SK-N-SH (cell line): Measurements from ENCODE around the gene CDH4. TPM values are rescaled to one million over a fixed set of nuclear protein-coding genes. Genes with fewer than 3 reads are reported as not detected.

Source experiments
- CTCF ChIA-PET: fragments of 300-600, 350-600 bp; formaldehyde crosslinking; extraction: SDS; loops from one replicate; lab custom pipeline; 2021; lab: Yijun Ruan, JAX
- POLR2A ChIA-PET: fragments of 350-600 bp; sonication (Branson Sonifier 250); formaldehyde crosslinking; extraction: SDS; loops from one replicate; lab custom pipeline; 2020; ENCODE audit warnings: antibody characterized with exemption, inconsistent platforms; lab: Yijun Ruan, JAX
- DNase-seq: peaks from one replicate; pipeline ENCODE4 v3.0.0; 2012
- H2AFZ ChIP-seq: fragments of 200-600 bp; sonication (generic); 2 replicates; pipeline ENCODE4 v1.8.1; 2016; ENCODE audit warnings: antibody characterized with exemption, mild to moderate bottlenecking, low read depth
- H3F3A ChIP-seq: fragments of 200-600 bp; sonication (generic); replicated peaks from 2 replicates; pipeline ENCODE3; 2016; ENCODE audit warnings: antibody characterized with exemption, mild to moderate bottlenecking; ENCODE audit not compliant: insufficient read depth
- H3K27ac ChIP-seq, 2 experiments: fragments of 200-500 bp in 1 of 2; fragments of 200-600 bp in 1 of 2; sonication (Bioruptor generic) in 1 of 2; sonication (generic), shearing (Covaris generic) in 1 of 2; 2 replicates each; pipeline versions ENCODE4 v1.5.1 to v1.6.1; 2014 to 2016; ENCODE audit warnings: low read depth in 2 of 2, inconsistent platforms in 1 of 2, low read length in 1 of 2, mild to moderate bottlenecking in 1 of 2, mixed read lengths in 1 of 2
- H3K27me3 ChIP-seq: fragments of 200-600 bp; sonication (generic), shearing (Covaris generic); 2 replicates; pipeline ENCODE4 v1.6.1; 2016; ENCODE audit warnings: mixed run types; ENCODE audit not compliant: insufficient read depth
- H3K36me3 ChIP-seq, 2 experiments: fragments of 200-500 bp in 1 of 2; fragments of 200-600 bp in 1 of 2; sonication (Bioruptor generic) in 1 of 2; sonication (generic) in 1 of 2; replicated peaks in 1 of 2; 2 replicates each; pipeline versions ENCODE3 to v1.5.1; 2014 to 2016; ENCODE audit warnings: low read length in 1 of 2, mild to moderate bottlenecking in 1 of 2; ENCODE audit not compliant: insufficient read depth in 2 of 2, control insufficient read depth in 1 of 2
- H3K4me1 ChIP-seq, 2 experiments: fragments of 200-500 bp in 1 of 2; fragments of 200-600 bp in 1 of 2; sonication (Bioruptor generic) in 1 of 2; sonication (generic), shearing (Covaris generic) in 1 of 2; 2 replicates each; pipeline versions ENCODE4 v1.5.1 to v1.6.1; 2014 to 2016; ENCODE audit warnings: low read depth in 1 of 2, low read length in 1 of 2, mixed run types in 1 of 2; ENCODE audit not compliant: insufficient read depth in 2 of 2, control insufficient read depth in 1 of 2
- H3K4me2 ChIP-seq: fragments of 200-600 bp; sonication (generic), shearing (Covaris generic); 2 replicates; pipeline ENCODE4 v1.6.1; 2017; ENCODE audit warnings: mixed run types
- H3K4me3 ChIP-seq, 2 experiments: fragments of 200-500 bp in 1 of 2; fragments of 200-600 bp in 1 of 2; sonication (Bioruptor generic) in 1 of 2; sonication (generic), shearing (Covaris generic) in 1 of 2; 2 replicates each; pipeline versions ENCODE4 v1.5.1 to v1.8.1; 2014 to 2016; ENCODE audit warnings: low read depth in 2 of 2, inconsistent platforms in 1 of 2, low read length in 1 of 2, mild to moderate bottlenecking in 1 of 2, mixed read lengths in 1 of 2, moderate library complexity in 1 of 2
- H3K79me2 ChIP-seq: fragments of 200-600 bp; sonication (generic); 2 replicates; pipeline ENCODE4 v1.8.1; 2017; ENCODE audit warnings: mild to moderate bottlenecking; ENCODE audit not compliant: insufficient read depth
- H3K9ac ChIP-seq: fragments of 200-600 bp; sonication (generic); 2 replicates; pipeline ENCODE4 v1.6.1; 2017; ENCODE audit warnings: mixed run types
- H3K9me2 ChIP-seq: fragments of 200-600 bp; sonication (generic); 2 replicates; pipeline ENCODE4 v1.6.1; 2017; ENCODE audit warnings: mixed run types
- H3K9me3 ChIP-seq: fragments of 200-600 bp; sonication (generic); 2 replicates; pipeline ENCODE4 v1.6.1; 2017; ENCODE audit warnings: mixed run types, mild to moderate bottlenecking, moderate library complexity
- H4K20me1 ChIP-seq: fragments of 200-600 bp; sonication (generic); 2 replicates; pipeline ENCODE4 v1.6.1; 2017; ENCODE audit warnings: mild to moderate bottlenecking, mixed run types; ENCODE audit not compliant: insufficient read depth
- CHD2 ChIP-seq: fragments of 150-350 bp; IDR thresholded peaks from 2 replicates; pipeline ENCODE4 v1.6.1; 2018; ENCODE audit warnings: low read length; ENCODE audit not compliant: partially characterized antibody
- ELF1 ChIP-seq: IDR thresholded peaks from 2 replicates; pipeline ENCODE4 v1.4.0; 2012
- EZH2phosphoT487 ChIP-seq: fragments of 200-600 bp; sonication (generic); IDR thresholded peaks from 2 replicates; pipeline ENCODE4 v1.6.1; 2017; ENCODE audit warnings: low read depth, mixed run types, mild to moderate bottlenecking, antibody characterized with exemption, moderate library complexity, borderline replicate concordance
- FOXJ3 ChIP-seq: sonication (generic); formaldehyde crosslinking; IDR thresholded peaks from 2 replicates; pipeline ENCODE4 v1.5.1; 2020; ENCODE audit warnings: mild to moderate bottlenecking, missing genetic modification reagents
- FOXM1 ChIP-seq: IDR thresholded peaks from 2 replicates; pipeline ENCODE4 v1.4.0; 2012; ENCODE audit warnings: low read depth, mild to moderate bottlenecking
- GABPA ChIP-seq: IDR thresholded peaks from 2 replicates; pipeline ENCODE4 v1.4.0; 2012; ENCODE audit warnings: low read depth, mild to moderate bottlenecking
- IRF3 ChIP-seq: fragments of 150-350 bp; IDR thresholded peaks from 2 replicates; pipeline ENCODE4 v1.6.1; 2016; ENCODE audit warnings: mild to moderate bottlenecking, low read depth, low read length
- JUND ChIP-seq: IDR thresholded peaks from 2 replicates; pipeline ENCODE4 v1.4.0; 2012
- MXI1 ChIP-seq: IDR thresholded peaks from 2 replicates; pipeline ENCODE4 v1.6.1; 2012; ENCODE audit warnings: mild to moderate bottlenecking, low read depth, low read length, improper control_type of control experiment
- POLR2AphosphoS5 ChIP-seq: IDR thresholded peaks from 2 replicates; pipeline ENCODE4 v1.6.1; 2012; ENCODE audit warnings: low read depth, low read length
- RAD21 ChIP-seq: IDR thresholded peaks from 2 replicates; pipeline ENCODE4 v1.6.1; 2012; ENCODE audit warnings: mild to moderate bottlenecking, low read length
- RCOR1 ChIP-seq: fragments of 150-350 bp; IDR thresholded peaks from 2 replicates; pipeline ENCODE4 v1.6.1; 2017; ENCODE audit warnings: antibody characterized with exemption, low read length
- RFX5 ChIP-seq: IDR thresholded peaks from 2 replicates; pipeline ENCODE4 v1.6.1; 2012; ENCODE audit warnings: mild to moderate bottlenecking, improper control_type of control experiment, low read length
- RXRA ChIP-seq: IDR thresholded peaks from 2 replicates; pipeline ENCODE4 v1.4.0; 2012; ENCODE audit warnings: low read depth, mild to moderate bottlenecking, borderline replicate concordance
- SIN3A ChIP-seq: IDR thresholded peaks from 2 replicates; pipeline ENCODE4 v1.6.1; 2012; ENCODE audit warnings: low read depth, mild to moderate bottlenecking, low read length, moderate library complexity, borderline replicate concordance
- SMC3 ChIP-seq: IDR thresholded peaks from 2 replicates; pipeline ENCODE4 v1.6.1; 2012; ENCODE audit warnings: low read depth, low read length, improper control_type of control experiment
- TCF12 ChIP-seq: IDR thresholded peaks from 2 replicates; pipeline ENCODE4 v1.4.0; 2012
- TEAD4 ChIP-seq: IDR thresholded peaks from 2 replicates; pipeline ENCODE4 v1.4.0; 2012; ENCODE audit warnings: mild to moderate bottlenecking, borderline replicate concordance; ENCODE audit not compliant: insufficient read depth
- WGBS: methylation state at CpG from one replicate; pipeline ENCODE4 v1.1.6; 2017; ENCODE audit warnings: low lambda C conversion rate; 5-methylcytosine and 5-hydroxymethylcytosine counted together
- polyA plus RNA-seq, 3 experiments: library from polyadenylated mRNA; depleted of rRNA; stranded (reverse); fragments of >200 nt; gene quantifications; 2 replicates each; pipeline ENCODE4 v1.2.3, GENCODE V29; 2012
- TF ChIP-seq, protein P1 (sequence below): IDR thresholded peaks from 2 replicates; pipeline ENCODE4; 2012
- TF ChIP-seq, protein P2 (sequence below): fragments of 150-350 bp; IDR thresholded peaks from 2 replicates; pipeline ENCODE4 v1.6.1; 2017; ENCODE audit warnings: antibody characterized with exemption, low read length, low read depth, borderline replicate concordance

CDH4 gene
- polyA plus RNA-seq, 1 of the 3 experiments (the other 2 are of a cell fraction): not detected

DNA sequence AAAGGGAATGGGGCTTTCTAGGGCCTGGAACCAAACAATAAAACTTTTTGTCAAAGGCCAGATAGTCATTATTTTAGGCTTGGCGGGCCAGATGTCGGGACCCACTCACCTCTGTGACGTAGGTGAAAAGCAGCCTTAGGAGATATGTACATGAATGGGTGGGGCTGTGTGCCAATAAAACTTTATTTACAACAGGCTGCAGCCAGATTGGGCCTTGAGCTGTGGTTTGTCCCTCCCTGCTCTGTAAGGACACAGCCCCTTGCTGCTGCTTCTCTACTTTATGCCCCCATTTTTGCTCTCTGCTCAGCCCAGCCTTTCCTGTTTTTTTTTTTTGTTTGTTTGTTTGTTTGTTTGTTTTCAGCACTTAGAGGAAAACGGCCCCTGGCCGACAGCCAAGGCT is 32.7 kb downstream of the CDH4 start:
- ChIA-PET POLR2A (no interaction called here), CTCF (interaction anchor here (2.2 kb wide), 1 partner anchor 22 kb away, joined by 6 read pairs; no protein-coding TSS in a partner anchor)
- H3K4me3 ChIP-seq: no peak overlapping the region
- TF ChIP-seq RXRA: no peak
- TF ChIP-seq, protein P1, sequence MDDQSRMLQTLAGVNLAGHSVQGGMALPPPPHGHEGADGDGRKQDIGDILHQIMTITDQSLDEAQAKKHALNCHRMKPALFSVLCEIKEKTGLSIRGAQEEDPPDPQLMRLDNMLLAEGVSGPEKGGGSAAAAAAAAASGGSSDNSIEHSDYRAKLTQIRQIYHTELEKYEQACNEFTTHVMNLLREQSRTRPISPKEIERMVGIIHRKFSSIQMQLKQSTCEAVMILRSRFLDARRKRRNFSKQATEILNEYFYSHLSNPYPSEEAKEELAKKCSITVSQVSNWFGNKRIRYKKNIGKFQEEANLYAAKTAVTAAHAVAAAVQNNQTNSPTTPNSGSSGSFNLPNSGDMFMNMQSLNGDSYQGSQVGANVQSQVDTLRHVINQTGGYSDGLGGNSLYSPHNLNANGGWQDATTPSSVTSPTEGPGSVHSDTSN: no peak
- no peak for TF ChIP-seq TEAD4
- TF ChIP-seq RAD21: no peak
- no peak for TF ChIP-seq JUND
- TF ChIP-seq GABPA: no peak
- TF ChIP-seq RCOR1: no peak
- no peak for TF ChIP-seq CHD2
- TF ChIP-seq MXI1: no peak
- TF ChIP-seq IRF3: no peak
- TF ChIP-seq SIN3A: no peak
- no peak for TF ChIP-seq TCF12
- no peak for TF ChIP-seq FOXM1
- TF ChIP-seq, protein P2, sequence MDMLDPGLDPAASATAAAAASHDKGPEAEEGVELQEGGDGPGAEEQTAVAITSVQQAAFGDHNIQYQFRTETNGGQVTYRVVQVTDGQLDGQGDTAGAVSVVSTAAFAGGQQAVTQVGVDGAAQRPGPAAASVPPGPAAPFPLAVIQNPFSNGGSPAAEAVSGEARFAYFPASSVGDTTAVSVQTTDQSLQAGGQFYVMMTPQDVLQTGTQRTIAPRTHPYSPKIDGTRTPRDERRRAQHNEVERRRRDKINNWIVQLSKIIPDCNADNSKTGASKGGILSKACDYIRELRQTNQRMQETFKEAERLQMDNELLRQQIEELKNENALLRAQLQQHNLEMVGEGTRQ: no peak
- TF ChIP-seq, all 33 proteins: peak for 0
- Histone ChIP-seq H3K27ac (no peak overlapping the region), H3K4me2 (no peak overlapping the region), H3F3A (peaks cover 2% of the 10 kb centered on the region), H3K9me3 (no peaks in the 10 kb centered on the region), H3K4me1 (no peaks in the 10 kb centered on the region), H3K9ac (no peak overlapping the region), H3K36me3 (no peaks in the 10 kb centered on the region), H2AFZ (no peak overlapping the region), H3K79me2 (no peaks in the 10 kb centered on the region), H3K9me2 (no peaks in the 10 kb centered on the region), H3K27me3 (no peaks in the 10 kb centered on the region), H4K20me1 (no peaks in the 10 kb centered on the region)
- DNase-seq: no peak
- WGBS: 51% methylated on average over 5 of the region's 5 CpGs

DNA sequence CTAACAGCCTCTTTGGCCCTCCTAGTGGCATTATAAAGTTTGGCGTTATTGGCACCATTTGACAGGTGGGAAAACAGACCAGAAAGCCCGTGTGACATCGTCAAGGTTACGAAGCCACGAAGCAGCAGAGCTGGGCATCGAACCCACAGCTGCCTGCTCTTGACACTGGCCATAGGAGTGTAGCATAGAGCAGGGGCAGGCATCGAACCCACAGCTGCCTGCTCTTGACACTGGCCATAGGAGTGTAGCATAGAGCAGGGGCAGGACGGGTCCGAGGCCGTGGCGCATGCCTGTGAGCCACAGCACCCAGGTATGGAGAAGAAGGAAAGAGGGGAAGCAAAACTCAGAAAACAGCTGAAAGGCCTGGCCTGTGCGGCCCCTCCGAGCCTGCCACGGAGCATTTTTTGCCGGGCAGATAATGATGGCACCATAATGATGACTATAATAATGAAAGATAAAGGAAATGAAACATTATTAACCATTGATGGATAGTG is 33.1 kb downstream of the CDH4 start:
- H2AFZ ChIP-seq: no peak overlapping the region
- no peaks in the 10 kb centered on the region for H3K79me2 ChIP-seq
- H3K9ac ChIP-seq: no peak overlapping the region
- no peaks in the 10 kb centered on the region for H3K9me3 ChIP-seq
- no peaks in the 10 kb centered on the region for H3K36me3 ChIP-seq
- DNase-seq: no peak
- no peak overlapping the region for H3K4me3 ChIP-seq
- WGBS: 54% methylated on average over 14 of the region's 15 CpGs
- peaks cover 2% of the 10 kb centered on the region for H3F3A ChIP-seq
- no peak overlapping the region for H3K27ac ChIP-seq
- no peaks in the 10 kb centered on the region for H4K20me1 ChIP-seq
- ChIA-PET POLR2A (no interaction called here), CTCF (interaction anchor here (2.2 kb wide), 1 partner anchor 22 kb away, joined by 6 read pairs; no protein-coding TSS in a partner anchor)
- no peaks in the 10 kb centered on the region for H3K9me2 ChIP-seq
- TF ChIP-seq EZH2phosphoT487 (no peak), SMC3 (no peak), POLR2AphosphoS5 (no peak), RCOR1 (no peak), IRF3 (no peak), RFX5 (no peak), ELF1 (no peak), FOXJ3 (CRISPR knock-in tag) (no peak)
- TF ChIP-seq, protein P1: no peak
- no peaks in the 10 kb centered on the region for H3K27me3 ChIP-seq
- H3K4me2 ChIP-seq: no peak overlapping the region
- H3K4me1 ChIP-seq: no peaks in the 10 kb centered on the region
